ENCODE results near the gene RPP40.
"Not testable (repeated sequence)": the region's sequence is repeated elsewhere in the genome, so short reads cannot be mapped to it uniquely, and the experiment has no call there.

The RPP40 gene

DNA sequence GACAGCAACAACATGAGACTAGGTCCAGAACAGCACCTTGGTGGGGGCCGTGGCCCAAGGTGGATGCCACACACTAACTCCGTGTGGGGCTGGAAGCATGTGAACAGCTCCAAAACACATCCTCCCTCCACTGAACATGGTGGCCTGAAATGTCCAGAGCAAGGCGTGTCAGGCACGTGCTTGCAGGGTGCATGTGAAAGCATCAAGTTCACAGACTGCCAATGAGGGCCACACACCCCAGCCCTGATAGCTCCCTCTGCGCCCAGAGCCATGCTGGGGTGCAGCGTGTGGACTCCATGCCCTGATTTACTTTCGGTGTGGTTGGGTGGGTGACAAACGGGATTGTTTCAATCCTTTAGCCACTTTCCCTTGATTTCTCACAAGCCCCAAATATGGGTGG, 20.1 kb upstream of the RPP40 start:
- FAIRE-seq (no peak), DNase-seq (ENCODE audit: extremely low spot score, insufficient read length, low read depth) (no peak)

DNA sequence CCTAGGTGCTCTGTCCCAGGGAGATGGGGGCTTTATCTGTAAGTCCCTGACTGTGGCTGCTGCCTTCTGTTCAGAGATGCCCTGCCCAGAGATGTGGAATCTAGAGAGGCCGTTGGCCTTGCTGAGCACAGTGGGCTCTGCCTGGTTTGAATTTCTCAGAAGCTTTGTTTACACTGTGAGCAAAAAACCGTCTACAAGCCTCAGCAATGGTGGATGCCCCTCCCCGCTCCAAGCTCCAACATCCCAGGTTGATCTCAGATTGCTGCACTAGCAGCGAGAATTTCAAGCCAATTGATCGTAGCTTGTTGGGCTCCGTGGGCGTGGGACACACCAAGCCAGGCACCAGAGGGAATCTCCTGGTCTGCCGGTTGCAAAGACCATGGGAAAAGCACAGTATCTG, 16.3 kb upstream of the RPP40 start:
- FAIRE-seq: no peak

DNA sequence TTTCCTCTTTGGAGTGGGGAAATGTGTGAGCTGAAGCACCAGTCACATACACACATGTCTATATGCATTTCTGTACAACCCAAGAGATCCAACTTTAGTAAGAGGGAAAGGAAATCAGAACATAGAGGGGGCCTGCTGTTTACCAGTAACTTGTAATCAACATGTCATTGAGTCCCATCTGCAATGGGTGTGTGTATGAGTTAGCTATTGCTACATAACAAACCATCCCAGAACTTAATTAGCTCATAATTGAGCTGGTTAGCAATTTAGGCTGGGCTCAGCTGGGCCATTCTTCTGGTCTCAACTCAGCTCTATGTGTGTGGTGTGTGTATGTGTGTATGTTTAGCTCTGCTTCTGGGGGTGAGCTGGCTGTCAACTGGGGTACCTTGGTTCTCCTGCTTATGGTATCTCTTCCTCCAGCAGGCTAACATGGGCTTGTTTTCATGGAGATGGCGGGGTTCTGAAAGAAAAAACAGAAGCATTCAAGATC, 10.3 kb upstream of the RPP40 start:
- FAIRE-seq (no peak), DNase-seq (ENCODE audit: extremely low spot score, insufficient read length, low read depth) (no peak)

More for the DNA sequence above, 16.3 kb upstream of the RPP40 start:
- DNase-seq (ENCODE audit: extremely low spot score, insufficient read length, low read depth): no peak

DNA sequence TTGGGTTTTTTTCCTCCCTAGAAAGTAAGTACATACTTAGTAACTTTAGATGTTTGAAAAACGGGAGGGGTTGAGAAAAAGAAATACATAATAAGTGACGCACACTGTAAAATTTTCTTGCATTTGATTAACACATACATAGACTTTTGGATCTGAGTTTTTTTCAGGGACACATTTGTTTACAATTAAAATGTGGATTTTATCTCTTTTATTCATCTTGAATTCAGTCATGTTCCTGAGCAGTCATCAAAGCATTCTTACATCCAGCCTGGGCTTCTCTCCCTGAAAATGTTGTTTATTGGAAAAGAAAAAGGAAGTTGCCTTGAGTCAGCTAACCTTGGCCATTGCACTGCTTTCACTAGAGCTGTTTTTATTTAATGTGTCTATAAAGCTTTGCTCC, 8.7 kb upstream of the RPP40 start:
- FAIRE-seq (no peak), DNase-seq (ENCODE audit: extremely low spot score, insufficient read length, low read depth) (no peak)

DNA sequence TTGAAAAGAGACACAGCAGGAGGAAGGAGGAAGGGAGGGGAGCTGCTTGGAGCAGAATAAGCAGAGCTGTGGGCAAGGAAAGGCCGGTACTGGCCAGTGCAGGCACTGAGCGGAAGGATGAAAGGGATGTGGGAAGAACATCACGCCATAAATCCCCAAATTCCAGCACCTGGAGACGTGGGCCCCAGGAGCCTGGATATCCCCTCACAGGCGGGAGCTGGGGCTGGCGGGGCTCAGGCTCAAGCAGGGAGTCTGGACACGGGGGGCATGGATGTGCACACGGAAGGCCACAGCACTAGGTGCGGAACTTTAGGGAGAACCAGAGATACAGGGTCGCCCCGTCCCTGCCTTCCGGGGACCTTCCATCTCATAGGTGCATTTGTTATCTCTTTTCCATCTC, 7.5 kb upstream of the RPP40 start:
- FAIRE-seq (no peak), DNase-seq (ENCODE audit: extremely low spot score, insufficient read length, low read depth) (no peak)

DNA sequence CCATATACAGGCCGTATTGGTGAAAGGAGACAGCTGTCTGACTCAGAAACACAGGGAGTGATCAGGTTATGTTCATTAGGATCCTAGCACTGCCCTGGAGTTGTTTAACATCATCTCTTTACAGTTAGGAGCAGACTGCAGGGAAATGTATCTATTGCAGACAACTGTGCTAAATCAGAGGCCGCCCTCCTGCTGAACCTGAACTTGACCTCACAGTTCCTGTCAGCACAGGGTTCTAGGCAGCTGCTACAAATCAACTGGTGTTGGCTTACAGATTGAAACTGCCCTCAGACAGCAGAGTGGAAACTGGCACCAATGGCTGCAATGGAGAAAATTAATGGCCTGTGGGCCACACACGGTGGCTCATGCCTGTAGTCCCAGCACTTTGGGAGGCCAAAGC, 3.7 kb upstream of the RPP40 start:
- DNase-seq (ENCODE audit: extremely low spot score, insufficient read length, low read depth): no peak
- FAIRE-seq: no peak

DNA sequence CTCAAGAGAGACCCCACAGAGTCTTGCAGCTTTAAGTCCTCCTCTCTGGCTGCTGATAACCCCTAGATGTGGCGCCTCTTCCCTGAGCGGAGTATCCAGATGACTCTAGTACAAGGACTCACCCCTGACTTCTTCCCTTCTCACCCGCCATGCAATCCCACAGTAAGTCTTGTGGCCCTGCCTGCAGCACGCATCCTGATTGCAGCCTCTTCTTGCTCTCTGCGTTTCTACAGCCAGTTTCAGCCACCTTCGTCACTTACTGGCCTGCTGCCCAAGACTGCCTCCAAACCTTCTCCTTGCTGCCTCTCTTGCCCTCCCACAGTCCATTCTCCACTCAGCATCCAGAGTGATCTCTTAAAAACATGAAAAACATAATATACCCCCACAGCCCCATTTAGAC, 2.4 kb upstream of the RPP40 start:
- FAIRE-seq: no peak
- no peak for DNase-seq (ENCODE audit: extremely low spot score, insufficient read length, low read depth)

DNA sequence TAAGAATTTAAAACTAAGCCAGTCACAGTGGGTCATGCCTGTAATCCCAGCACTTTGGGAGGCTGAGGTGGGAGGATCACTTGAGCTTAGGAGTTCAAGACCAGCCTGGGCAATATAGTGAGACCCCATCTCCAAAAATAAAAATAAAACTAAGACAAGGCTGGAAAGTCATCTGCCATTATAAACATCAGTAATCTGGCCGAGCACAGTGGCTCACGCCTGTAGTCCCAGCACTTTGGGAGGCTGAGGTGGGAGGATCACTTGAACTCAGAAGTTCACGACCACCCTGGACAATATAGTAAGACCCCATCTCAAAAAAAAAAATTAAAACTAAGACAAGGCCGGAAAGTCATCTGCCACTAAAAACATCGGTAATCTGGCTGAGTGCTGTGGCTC, 1.2 kb upstream of the RPP40 start:
- not testable (repeated sequence) for FAIRE-seq; DNase-seq (ENCODE audit: extremely low spot score, insufficient read length, low read depth)

DNA sequence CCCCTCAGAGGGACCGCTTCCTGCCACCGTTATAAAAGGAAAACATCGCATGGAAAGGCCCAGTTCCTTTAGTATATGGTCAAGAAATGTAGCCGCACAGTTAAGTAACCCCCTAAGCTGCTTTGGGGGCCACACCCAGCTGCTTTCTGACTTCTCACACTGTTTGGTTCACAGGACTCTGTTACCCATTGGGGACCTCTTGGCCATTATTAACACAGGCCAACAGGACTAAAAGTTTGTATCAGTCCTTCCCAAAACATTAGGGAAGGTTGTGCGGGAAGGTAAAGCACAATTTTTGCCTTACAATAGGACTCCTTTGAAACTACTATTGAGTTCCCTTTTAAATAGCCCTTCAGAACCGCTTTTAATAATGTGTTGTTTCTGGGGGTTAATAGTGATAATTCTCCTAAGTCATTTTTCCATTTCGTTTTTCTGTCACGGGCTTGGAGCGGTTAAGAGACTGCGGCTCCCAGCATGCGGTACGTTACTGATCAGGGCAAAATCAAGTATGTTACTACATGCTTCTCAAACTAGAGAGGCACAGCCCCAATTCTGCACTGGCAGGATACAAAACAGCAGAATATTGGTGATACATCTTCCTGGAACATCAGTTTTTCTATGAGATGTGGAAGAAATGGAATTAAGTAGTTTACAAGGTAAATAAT, 668 bp upstream of the RPP40 start:
- no peak for FAIRE-seq
- no peak for DNase-seq (ENCODE audit: extremely low spot score, insufficient read length, low read depth)

DNA sequence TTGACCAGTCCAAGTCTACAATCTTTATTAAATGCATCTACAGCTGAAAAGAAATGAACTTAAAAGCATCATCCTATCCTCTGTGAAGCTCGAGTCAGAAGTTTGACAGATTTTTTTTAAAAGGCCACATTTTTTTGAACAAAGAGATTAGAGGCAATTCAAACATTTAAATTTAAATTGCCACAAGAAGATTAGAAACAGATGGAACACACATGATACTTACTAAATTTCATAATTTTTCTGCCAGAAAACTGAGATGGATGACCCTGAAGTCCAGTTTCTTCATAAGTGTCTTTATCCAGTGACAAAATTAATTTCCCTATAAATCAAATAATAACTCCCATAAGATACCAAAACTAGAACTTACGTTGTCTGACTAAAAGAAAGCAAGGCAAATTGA, 4.3 kb downstream of the RPP40 start:
- DNase-seq (ENCODE audit: extremely low spot score, insufficient read length, low read depth) (no peak), FAIRE-seq (no peak)

DNA sequence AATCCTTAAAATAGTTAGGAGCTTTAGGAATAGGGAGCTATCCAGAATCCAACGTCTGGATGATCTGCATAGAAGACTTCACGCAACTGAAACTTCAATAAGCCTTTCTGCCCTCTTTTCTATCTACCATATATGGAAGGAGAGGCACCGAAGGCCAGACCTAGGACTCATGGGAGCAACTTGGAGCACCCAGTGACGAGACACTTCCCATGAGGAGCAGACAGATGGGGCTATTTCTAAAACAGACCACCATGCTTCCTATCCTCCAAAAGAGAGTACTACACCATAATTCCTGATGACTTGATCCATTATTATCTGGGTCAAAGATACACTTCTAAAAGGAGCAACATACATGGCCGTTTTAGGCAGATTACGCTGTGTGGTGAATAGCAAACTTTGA, 6.0 kb downstream of the RPP40 start:
- FAIRE-seq: no peak

DNA sequence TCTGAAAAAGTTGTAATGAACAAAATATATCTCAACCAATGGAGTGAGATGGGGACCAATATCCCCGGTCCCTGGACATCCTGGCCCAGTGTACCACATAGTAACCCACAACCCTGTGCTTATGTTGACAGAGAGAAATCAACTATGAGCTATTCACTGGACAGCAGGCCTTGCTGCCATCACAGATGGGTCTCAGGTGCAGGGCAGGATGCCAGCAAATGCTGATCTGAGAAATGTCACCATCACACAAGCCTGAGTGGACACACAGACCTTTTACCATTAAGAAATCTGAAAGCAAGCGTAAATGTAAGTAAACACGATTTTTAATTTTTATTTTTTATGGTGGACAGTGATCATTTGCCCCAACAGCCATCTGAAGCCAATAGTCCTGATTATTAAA, 9.1 kb downstream of the RPP40 start:
- FAIRE-seq (no peak), DNase-seq (ENCODE audit: extremely low spot score, insufficient read length, low read depth) (no peak)

More for the DNA sequence above, 6.0 kb downstream of the RPP40 start:
- DNase-seq (ENCODE audit: extremely low spot score, insufficient read length, low read depth): no peak

DNA sequence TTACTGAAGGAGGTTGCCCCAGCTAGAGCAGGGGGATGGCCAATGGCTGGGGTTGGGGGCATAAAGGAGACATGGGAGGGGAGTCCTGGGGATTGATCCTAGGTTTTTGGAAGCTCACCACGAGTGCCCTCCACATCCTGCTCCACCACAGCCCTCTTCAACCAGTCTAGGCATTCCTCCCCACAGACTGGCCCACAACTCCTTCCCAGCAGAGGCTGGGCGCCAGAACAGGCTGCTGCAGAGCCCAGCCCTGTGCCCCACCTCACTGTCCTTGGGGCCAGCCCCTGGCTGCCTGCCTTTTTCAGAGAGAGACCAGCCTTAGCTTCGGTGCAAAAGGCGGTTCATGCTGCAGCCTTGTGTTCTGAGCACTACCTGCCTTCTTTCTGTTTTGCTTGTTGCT, 16.4 kb downstream of the RPP40 start:
- FAIRE-seq (no peak), DNase-seq (ENCODE audit: extremely low spot score, insufficient read length, low read depth) (no peak)

DNA sequence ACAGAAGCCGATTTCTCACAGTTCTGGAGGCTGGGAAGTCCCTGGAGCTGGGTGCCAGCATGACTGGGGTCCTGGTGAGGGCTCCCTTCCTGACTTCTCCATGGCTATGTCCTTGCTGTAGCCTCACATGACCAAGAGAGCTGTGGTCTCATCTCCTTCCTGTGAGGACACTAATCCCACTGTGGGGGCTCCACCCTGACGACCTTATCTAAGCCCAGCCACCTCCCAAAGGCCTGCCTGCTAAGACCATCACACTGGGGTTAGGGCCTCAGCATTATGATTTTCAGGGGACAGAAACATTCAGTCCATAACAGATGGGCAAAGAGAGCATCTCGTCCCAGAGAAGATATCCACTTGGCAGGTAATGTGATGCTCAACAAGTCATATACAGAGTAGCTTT, 16.8 kb downstream of the RPP40 start:
- DNase-seq (ENCODE audit: extremely low spot score, insufficient read length, low read depth) (no peak), FAIRE-seq (no peak)

DNA sequence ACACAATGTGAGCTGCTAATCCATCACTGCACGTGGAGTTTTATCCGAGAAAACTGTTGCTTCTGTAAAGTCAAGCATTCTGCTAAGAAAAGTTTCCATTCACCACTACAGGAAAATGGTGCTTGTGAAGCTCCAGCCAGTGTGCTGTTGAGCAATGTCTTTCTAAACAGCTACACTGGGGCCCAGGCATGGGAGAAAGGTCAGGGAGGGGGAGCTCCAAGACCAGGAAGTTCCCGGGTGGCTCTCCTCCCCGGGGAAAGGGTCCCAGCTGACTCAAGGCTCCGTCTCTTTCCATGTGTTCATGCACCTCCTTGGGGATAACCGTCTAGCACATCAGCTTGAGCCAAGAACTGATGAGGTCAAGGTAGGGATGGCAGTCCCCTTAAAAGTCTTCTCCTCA, 20.5 kb downstream of the RPP40 start:
- DNase-seq (ENCODE audit: extremely low spot score, insufficient read length, low read depth) (no peak), FAIRE-seq (no peak)

DNA sequence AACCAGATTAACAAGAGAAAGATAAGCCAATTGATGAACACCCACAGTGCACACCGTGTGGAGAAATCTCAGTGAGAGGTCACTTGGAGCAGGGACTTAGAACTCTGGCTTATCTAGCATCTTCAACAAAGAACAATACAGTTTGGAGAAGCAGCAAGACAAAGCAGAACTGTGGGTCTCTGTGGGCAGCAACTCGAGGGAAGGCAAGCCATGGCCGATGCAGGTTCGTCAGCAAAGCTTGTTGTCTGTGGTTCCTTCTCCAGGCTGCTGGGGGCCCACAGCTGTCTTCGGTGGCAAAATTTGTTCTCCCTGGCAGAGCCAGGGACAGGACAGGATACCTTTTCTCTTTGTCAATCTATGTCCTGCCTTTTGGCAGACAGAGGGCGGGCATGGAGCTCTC, 22.1 kb downstream of the RPP40 start:
- no peak for FAIRE-seq

DNA sequence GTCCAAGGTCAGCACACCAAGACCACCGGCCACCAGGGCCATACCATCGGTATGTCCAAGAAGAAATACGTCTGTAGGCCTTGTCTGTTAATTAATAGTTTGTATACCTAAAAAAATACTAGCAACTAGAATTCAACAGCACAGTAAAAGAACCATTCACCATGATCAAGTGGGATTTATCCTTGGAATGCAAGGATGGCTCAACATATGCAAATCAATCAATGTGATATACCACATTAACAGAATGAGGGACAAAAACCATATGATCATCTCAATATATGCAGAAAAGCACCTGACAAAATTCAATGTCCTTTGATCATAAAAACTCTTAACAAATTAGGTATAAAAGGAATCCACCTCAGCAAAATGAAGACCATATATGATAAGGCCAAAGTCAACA, 24.4 kb downstream of the RPP40 start:
- FAIRE-seq (no peak), DNase-seq (ENCODE audit: extremely low spot score, insufficient read length, low read depth) (no peak)

More for the DNA sequence above, 22.1 kb downstream of the RPP40 start:
- DNase-seq (ENCODE audit: extremely low spot score, insufficient read length, low read depth): no peak

DNA sequence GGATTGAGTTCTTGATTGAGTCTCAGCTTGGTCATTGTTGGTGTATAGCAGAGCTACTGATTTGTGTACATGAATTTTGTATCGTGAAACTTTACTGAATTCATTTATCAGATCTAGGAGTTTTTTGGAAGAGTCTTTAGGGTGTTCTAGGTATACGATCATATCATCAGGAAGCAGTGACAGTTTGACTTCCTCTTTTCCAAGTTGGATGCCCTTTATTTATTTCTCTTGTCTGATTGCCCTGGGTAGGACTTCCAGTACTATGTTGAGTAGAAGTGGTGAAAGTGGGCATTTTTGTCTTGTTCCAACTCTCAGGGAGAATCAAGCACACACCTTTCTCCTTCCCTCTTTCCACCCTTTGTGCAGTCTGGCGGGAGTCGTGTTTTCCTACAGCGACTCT, 26.4 kb downstream of the RPP40 start:
- FAIRE-seq: no peak

DNA sequence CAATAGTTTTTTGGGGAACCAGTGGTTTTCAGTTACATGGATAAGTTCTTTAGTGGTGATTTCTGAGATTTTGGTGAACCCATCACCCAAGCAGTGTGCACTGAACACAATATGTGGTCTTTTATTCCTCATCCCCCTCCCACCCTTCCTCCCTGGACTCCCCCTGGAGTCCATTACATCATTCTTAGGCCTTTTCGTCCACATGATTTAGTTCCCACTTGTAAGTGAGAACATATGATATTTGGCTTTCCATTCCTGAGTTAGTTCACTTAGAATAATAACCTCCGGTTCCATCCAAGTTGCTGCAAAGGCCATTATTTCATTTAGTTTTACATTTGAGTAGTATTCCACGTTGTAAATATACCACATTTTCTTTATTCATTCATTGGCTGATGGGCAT, 28.3 kb downstream of the RPP40 start:
- FAIRE-seq (no peak), DNase-seq (ENCODE audit: extremely low spot score, insufficient read length, low read depth) (no peak)

More for the DNA sequence above, 26.4 kb downstream of the RPP40 start:
- DNase-seq (ENCODE audit: extremely low spot score, insufficient read length, low read depth): no peak

DNA sequence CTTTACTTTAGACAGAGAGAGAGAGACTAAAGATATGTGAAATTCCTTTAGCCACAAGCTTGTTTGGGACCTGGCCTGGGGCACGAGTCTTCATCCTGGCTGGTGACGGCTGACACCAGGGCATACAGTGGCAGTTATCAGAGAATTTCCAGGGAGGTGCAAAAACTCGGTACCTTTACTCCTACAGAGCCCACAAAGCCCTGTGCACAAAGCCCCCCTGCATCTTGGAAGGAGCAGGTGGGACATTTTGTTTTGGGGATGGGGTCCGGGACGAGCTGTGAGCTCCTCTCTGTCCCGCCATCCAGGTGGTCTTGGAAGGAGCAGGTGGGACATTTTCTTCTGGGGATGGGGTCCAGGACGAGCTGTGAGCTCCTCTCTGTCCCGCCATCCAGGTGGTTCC, 28.9 kb downstream of the RPP40 start:
- no peak for FAIRE-seq
- DNase-seq (ENCODE audit: extremely low spot score, insufficient read length, low read depth): no peak

DNA sequence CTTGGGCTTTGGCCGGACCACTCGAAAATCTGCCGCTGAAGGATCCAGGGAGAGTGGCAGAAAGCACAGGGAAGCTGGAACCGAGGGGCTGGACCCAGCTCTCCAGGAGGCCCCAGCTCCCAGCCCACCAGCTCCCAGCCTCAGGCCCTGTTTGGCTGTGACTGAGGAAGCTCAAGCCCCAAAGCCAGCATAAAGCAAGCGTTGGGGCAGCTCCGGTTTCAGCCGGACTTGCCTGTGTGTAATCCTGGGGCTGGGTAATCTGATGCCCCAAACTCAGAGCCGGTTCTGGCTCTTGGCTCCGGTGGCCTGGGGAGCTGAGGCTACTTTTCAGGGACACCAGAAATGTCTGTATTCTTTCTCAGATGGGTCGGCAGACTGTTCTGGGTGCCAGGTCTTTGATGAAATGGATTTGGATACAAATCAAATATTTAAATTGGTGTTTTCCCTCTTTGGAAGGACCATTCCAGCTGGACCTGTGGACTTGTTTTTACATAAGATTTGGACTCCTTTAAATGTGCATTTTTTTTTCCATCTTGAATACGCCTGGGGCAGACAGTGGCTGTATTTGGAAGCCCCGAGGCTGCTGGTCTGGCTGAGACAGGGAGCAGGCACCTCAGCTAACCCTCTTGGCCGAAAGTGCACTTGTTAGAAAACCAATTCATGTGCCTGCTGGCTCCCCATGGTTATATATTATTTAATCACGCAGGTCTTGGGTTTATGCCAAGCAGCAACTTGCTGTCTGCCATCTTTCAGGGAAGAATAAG, 29.7 kb downstream of the RPP40 start:
- no peak for FAIRE-seq
- DNase-seq (ENCODE audit: extremely low spot score, insufficient read length, low read depth): no peak

DNA sequence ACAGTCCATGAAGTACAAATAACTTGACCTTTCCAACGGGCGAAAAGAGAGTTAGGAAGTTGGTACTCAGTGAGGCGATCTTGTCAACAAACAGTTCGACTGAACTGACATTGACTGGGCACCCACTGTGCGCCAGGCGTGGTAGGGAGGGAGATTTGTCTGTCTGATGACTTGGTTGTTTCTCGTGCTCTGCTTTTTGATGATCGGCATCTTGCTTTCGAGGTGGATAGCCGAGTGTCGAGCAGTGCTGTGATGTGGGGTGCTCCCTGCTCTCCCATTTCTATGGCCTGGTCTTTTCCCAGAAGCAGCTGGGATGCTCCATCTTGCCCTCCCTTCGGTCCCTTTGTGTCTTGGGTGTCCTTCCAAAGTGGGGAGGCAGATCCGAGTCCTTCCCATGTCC, 30.4 kb downstream of the RPP40 start:
- FAIRE-seq (no peak), DNase-seq (ENCODE audit: extremely low spot score, insufficient read length, low read depth) (no peak)

Measured in GM18507 (cell line).